Activated CD4-positive, alpha-beta T cell treated with anti-CD3 and anti-CD28 coated beads for 24 hours (primary cell): ENCODE data around the gene LRRC15.
A peak's percentile ranks its signal among the peaks of the same experiment; 100 is the strongest.

ENCODE experiments used
- DNase-seq, 2 donors: peaks; one replicate each; pipeline ENCODE4 v3.0.0-alpha.2; 2020; ENCODE audit warnings: low read depth in 2 of 2

The LRRC15 gene

DNA sequence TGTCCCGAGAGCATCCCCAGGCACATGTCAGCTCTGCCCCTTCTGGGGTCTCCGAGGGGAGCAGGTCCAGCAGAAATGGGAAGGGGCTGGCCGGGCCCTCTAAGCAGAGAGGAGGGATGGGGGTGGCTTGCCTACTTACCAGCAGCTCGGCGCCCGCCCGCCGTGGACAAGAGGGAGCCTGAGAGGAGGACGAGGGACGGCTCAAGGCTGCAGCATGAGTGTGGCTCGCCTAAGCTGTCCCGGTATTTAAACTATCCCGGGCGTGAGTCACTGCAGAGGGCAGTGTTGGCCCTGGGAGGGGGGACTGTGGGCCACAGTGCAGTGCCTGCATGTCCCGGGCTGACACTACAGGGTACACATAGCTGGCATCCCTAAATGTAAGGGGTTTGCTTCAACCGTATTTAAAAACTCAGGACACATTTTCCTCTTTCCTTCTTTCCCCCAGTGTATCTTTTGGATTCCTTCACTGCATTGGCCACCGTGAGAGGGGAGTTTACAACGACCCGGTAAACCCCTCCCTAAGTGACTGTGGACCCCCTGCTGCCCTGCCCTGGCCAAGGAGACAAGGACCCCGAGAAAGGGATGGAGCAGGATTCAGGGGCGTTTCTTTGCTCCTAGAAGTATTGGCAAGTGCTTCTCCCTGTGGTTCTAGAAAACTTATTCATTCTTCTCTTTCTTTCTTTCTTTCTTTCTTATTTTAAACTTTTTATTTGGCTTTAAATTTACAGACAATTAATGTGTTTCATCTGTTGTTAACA is at the start of gene LRRC15:
Gene LRRC15 (minus strand): TSS at position 222 of the 758 bp plus-strand sequence. CDS start 8,700 bp downstream, outside the sequence.
- DNase-seq, result no peak

DNA sequence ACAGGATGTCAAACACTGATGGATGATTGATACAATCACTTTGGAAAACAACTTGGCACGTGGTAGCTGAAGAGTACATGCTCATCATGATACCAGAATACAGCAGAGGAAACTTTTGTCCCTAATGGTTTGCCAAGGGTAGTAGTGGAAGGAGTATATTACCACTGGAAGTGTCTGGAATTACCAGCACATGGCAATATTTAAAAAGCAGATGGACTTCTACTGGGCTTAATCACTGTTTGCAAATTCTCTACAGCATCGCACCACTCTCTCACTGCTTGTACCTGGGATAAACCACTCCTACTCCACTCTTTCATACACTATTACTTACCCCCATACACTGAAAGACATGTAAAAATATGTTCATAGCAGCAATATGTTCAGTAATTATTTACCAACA is 49.1 kb upstream of the LRRC15 start:
- no peak for DNase-seq

DNA sequence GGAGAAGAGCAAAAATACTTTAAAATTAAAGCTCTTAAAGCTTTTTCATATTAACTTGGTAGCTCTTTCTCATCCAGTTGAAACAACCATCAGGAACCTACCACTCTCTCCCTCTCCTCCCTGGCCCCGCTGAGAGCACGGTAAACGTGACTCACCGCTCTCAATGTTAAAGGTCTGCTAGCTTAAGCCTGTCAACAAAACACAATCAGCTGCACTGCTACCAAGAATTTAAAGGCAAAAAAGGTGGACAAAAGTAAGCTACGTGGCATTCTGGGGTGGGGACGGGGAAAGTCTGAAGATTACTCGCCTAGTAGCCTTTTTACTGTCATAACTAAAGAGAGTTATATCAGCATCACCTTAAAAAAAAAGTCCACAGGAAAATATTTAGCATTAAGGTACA is 37.9 kb upstream of the LRRC15 start:
- DNase-seq, result no peak

DNA sequence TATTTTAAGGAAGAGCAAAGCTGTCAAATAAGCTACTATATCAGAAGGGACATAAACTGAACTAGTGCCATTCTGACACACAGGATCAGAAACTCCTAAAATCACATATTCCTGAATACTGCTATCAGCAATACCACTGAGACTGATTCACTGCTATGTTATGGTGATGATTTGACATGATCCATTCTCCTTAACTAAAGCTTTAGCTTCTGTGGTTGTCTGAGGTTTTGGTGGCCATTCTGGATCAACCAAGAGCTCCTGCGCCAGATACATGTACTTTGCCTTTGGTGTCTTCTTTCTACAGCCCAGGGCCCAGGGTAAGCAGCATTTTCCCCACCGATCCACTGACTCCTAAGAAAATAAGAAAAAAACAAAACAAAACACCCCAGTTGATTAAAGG is 36.2 kb upstream of the LRRC15 start:
- DNase-seq, result no peak

DNA sequence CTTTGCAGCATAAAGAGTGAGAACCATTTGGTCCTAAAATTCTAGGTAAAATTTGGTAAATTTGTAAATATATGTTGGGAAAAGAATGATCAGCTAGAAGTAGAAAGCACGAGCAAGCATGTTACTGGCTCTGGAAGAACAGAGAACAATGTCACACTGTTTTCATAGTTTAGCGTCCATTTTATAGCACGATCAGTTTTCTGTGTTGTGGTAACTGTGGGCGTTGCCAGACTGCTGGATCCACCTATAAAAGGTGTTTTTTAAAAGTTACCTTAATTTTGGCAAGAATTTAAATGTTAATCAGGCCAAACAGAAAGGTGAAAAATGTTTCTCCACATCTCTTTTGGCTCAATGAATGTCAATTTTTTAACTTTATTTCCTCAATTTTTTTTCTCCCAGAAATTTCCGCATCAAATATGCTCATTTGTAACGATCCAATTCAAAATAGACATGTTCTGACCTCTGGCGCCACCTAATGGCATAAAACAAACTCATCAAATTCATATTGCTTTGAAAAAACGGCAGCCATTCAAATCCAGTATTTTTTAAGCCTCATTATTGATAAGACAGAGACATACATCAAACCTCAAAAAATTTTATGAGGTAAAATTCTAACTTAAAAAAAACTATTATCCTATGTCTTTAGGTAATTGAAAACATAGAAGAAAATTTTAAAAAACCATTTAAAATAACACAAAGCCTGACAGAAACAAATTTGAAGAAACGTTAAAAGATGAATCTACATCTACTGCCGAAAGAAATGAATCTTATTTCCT is 35.0 kb upstream of the LRRC15 start:
- no peak for DNase-seq

DNA sequence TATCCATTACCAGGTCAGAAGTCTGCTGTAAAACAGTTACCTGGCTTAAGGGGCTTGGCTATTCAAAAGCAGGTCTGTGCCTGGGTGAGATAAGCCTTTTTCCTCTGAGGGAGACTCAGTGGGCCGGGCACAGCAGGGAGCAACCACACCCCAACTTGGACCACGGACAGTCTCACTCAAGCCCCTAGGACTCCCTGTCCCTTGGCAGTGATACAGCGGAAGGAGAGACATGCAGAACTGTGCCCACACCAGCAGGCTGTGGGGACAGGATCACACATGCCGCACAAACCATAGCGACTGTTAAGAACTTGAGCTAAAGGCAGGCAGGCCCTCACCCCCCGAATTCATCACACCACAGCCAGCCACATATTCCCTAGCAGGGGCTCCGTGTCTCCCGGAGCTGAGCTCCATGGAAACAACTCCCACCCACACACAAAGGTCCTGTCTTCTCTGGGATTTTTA is 32.4 kb upstream of the LRRC15 start:
- no peak for DNase-seq

DNA sequence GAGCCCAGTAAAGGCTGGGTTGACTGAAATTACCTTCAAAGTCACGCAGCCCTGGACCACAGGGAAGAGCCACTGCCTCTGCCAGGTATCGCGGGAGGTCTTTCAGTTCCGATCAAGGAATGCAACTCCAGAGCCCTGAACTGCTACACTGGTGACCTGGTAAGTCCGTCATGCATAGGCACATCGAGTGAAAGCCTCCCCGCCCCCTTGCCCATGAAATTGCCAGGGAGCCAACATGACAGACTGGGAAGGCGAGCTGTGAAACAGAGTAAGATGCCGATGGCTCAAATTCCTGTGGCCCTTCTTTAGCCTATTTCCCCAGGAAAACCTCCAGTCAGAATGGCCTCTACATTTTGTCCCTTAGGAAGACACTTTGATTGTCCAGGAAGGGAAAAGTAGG is 31.8 kb upstream of the LRRC15 start:
- DNase-seq, result no peak

DNA sequence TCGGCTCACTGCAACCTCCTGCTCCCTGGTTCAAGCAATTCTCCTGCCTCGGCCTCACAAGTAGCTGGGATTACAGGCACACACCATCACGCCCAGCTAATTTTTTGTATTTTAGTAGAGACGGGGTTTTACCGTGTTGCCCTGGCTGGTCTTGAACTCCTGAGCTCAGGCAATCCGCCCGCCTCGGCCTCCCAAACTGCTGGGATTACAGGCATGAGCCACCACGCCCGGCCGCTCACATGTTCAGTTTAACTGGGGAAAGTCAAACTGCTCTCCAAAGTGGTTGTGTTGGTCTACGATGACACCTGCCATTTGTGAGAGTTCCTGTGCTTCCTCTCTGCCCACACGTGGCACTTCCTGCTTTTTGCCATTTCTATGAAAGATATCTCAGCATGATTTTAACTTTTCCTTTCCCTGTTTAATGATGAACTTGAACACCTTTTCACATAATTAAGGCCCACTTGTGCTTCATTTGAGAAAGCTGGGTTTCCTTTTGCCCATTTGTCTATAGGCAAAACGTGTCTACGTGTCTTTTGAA is 30.4 kb upstream of the LRRC15 start:
- DNase-seq, result no peak

DNA sequence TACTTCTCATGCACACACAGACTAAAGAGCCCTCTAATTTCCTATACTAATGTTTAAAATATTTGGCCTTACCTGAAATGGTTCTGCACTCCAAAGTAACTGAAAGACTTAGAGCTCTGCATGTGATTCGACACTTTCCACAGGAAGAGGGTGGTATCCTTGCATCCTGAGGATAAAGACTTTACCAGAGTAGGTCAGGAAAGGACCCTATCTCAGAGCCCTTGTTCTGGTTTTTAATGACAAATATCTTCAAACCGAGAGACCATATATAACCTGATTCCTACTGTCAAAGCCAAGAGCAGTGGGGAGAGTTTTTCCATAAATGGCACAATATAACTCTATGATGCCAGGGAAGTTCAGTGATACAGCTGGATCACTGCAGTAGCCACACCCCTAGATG is 29.6 kb upstream of the LRRC15 start, which contains the start of gene GP5:
Gene GP5 (minus strand): TSS at position 101 of the 400 bp plus-strand sequence. CDS start 984 bp downstream, outside the sequence.
- no peak for DNase-seq

DNA sequence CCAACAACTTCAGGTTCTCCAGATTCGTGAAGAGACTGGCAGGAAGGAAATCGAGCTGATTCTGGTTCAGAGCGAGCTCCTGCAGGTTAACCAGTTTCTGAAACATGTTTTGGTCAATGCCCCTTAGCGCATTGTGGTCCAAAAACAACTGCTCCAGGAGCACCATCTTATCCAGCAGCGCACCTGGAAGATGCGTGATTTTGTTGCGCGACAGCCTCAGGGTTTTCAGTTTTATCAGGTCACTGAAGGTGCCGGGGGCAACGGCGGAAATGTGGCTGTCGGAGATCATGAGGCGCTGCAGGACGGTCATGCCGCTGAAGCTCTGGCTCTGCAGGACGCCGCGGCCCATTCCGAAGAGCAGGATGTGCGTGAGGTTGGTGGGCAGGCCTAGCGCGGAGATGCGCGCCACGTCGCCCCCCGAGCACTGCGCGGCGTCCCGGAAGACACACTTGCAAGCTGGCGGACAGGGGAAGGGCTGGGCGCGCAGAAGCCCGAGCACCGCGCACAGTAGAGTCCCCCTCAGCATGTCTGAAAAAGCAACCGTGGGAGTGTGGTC is 28.3 kb upstream of the LRRC15 start:
- DNase-seq, result no peak

DNA sequence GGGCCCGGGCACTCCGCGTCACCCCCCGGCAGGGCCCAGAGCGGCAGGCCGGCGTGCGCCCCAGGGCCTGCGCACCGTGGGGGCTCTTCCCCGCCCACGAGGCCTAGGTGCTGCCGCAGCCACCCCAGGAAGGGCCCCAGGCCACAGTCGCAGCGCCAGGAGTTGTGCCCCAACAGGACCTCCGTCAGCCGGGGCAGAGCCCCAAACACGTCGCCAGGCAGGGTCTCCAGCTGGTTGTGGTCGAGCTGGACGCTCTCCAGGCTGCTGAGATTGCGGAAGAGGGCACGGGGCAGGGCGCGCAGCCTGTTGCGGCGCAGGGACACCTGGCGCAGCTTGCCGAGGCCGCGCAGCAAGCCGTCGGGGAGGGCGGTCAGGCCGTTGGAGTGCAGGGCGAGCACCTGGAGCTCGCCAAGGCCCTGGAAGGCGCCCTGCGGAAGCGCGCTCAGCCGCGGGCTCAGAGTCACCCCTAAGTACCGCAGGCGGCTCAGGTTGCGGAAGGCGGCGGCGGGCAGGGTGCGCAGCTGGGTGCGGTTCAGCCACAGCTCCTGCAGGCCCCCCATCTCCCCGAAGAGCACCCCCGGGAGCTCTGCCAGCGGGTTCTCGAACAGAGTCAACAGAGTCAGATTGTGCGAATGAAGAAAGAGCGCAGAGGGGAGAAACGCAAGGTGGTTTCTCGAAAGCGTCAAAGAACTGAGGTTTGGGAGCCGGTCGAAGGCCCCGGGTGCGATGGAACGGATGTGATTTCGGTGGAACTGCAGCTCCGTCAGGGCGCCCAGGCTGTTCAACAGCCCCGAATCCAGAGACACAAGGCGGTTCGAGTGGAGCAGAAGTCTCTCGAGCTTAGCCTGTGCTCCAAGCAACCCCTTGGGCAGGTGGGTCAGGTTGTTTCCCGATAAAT is 27.6 kb upstream of the LRRC15 start:
- DNase-seq, result no peak

DNA sequence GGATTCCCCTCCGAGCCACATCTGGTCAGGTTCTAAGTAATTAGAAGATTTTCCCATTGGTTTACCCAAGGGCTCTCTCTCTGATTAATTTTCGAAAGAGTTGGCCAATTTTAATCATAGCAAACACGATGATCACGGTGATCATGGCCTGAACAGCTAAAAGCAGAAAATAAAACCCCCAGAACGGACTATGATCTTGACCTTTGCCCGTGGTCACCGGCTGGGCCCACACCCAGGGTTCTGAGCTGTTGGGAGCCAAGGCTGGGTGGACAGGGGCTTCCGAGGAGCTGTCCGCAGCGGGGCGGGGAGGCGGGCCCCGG is 27.0 kb upstream of the LRRC15 start:
- DNase-seq, result no peak

DNA sequence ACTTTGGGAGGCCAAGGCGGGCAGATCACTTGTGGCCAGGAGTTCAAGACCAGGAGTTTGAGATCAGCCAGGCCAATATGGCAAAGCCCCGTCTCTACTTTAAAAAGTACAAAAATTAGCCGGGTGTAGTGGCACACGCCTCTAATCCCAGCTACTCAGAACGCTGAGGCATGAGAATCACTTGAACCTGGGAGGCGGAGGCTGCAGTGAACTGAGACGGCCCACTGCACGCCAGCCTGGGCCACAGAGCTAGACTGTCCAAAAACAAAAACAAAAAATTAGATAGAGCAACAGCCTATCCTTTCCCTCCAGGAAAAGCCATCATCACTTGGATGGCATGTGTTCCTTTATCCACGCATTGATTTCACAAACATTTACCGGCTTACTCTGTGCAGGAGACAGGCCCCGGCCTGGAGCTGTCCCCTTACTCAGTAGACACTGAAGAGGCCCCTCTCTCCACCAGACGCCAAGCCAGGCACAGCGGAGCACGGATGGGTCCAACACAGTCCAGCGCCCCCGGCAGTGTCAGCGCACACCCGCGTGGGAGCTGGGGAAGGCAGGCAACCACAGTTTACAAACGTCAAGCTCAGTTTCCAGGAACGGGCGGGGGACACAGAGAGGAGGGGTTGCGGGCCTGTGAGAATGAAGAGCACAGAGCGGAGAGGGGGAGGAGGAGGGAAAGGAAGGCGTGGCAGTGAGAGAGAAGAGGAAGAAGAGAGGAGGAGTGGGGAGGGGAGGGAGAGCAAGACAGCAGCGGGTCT is 26.4 kb upstream of the LRRC15 start:
- DNase-seq, result peak in 1 of 2 donors; percentile 43

DNA sequence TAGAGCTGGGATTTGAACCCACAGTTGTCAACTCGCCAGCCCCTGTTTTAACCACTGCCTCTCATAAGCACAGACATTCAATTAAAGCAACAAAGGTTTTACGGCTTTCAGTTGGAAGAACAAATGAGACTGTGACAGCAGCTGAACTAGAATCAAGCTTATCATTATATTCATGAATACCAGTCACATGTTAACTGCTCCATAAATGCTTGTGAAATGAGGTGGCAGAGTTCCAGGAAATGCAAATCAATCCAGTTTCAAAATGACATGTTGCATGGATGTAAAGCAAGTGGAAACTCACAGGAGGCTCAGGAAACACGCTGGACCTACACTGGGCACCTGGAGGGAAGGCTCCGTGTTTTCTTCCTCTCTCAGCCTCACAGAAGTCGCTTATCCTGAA is 25.7 kb upstream of the LRRC15 start:
- DNase-seq, result no peak

DNA sequence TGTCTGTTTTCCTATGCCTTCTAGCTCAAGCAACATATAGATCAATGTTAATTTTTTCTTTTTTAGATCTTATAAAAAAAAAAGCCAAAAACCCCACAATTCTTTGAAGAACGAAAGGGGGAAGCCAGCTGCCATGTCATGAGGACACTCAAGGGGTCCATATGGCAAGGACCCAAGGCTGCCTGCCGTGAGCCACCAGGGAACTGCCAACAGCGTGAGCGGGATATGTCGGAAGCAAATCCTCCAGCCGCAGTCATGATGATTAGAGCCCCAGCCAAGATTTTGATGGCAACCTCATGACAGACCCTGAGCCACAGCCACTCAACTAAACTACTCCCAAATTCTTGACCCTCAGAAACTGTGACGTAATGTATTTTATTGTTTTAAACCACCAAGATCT is 23.0 kb upstream of the LRRC15 start:
- DNase-seq, result no peak

DNA sequence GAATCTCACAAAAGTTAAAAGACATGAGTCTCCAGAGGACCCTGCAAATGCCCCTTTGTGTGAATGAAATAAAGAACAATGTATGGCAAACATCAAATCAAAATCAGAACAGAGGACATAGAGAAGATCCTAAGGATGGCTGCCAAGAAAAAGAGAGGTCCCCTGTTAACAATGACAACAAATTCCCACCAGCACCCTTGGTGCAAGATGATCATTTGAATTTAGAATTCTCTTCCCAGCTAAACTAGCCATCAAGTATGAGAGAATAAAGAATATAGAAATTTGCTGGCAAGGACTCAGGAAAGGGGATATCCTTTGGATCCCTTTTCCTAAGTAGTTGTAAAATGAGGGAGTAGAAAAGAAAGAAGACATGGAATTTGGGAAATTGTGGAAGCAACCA is 21.3 kb upstream of the LRRC15 start:
- no peak for DNase-seq

DNA sequence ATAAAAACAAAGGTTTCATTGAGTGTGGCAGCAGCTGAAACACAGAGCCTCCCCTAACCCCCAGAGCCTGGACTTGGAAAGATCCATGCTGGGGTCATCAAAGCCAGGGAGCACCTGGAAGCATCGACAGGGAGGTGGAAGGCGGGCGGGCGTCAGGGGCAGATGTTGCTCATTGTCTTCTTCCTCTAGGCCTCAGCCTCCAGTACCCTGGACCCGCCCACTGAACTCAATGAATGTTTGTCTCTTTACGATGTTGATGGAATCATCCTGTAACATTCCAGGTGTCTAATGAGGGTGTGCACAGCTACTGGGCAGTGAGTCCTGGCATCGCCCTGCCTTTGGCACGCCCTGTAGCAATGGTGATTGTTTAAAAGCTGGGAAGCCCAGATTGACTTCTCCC is 19.7 kb upstream of the LRRC15 start:
- no peak for DNase-seq

DNA sequence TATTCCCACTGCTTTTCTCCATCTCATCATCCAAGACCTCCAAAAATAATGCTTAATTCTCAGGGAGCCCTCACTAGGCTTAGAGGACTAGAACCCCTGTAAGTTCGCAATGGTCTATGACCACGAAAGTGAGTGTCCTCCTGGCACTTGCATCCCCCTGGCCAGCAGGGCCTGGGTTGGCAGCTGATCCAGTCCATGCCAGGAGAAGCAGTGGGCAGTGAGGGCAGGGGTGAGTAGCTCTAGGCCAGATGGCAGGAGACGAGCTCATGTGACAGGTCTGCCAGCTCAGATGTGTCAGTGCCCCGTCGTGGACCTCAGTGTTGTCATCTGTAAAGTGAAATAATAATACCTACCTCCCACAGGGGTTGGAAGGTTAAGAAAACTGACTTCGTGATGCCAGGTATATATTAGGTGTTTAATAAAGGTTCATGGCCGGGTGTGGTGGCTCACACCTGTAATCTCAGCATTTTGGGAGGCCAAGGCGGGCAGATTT is 18.4 kb upstream of the LRRC15 start:
- DNase-seq, result no peak

DNA sequence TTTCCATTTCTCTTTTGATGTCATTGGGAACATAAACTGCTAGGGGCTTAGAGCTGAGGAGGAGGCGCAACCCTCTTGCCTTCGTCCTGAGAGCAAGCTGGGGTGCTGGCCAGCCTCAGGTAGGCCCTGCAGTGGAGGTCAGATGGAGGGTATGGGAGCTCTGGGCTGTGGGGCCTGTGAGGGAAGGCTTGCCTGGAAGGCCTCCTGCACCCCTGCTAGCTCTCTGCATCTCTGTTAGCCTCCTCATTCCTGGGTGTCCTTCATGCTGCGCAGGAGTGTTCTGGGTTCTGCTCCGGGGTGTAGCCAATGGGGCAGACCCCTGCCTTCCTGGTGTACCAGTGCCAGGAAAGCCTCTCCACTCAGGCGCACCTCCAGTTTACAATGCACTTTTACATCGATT is 17.7 kb upstream of the LRRC15 start:
- DNase-seq, result no peak

DNA sequence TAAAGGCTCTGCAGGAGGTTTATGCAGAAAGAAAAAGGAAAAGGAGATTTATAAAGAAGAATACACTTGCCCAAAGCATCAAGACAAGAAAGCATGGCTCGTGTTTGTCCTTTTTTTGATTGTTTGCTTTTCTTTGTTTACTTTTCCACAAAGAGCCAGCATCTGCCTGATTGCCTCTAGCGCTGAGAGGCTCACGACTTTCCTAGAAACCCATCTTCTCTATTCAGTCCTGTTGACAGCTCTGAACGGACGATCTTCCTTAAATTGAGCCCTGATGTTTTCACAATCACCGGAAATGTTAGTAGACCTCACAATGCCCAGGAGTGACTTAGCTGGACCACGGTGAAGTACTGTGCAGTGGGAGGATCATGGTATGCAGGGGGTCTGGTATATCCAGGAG is 17.1 kb upstream of the LRRC15 start:
- no peak for DNase-seq

DNA sequence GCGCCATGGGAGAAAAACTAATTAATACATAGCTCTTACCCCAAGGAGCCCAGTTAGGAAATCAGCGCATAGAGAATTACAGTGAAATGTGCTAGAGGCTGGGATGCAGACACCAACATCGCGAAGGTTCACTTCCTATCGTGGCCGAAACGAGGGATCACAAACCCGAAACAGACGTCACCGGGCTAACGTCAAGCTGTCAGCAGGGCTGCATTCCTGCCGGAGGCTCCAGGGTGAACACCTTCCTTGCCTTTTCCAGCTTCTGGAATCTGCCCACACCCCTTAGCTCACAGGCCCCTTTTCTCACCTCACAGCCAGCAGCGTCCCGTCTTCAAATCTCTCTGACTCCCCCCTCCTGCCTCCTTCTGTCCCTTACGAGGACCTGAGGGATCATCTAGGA is 16.5 kb upstream of the LRRC15 start:
- no peak for DNase-seq
